Stomach smooth muscle (tissue), 2 donors: ENCODE results near the gene SPTSSB.

Experiments
- H3K27ac ChIP-seq: one replicate; pipeline ENCODE4 v1.7.0; 2013; ENCODE audit warnings: mild to moderate bottlenecking, low read length, inconsistent platforms
- H3K27me3 ChIP-seq, 2 donors: one replicate each; pipeline ENCODE4 v1.7.0; 2013; ENCODE audit warnings: low read length in 2 of 2; ENCODE audit not compliant: insufficient read depth in 2 of 2, control insufficient read depth in 1 of 2
- H3K36me3 ChIP-seq, 2 donors: one replicate each; pipeline ENCODE4 v1.7.0; 2013; ENCODE audit warnings: low read length in 2 of 2; ENCODE audit not compliant: control insufficient read depth in 2 of 2, insufficient read depth in 2 of 2
- H3K4me1 ChIP-seq: one replicate; pipeline ENCODE4 v1.7.0; 2013; ENCODE audit warnings: low read length; ENCODE audit not compliant: control insufficient read depth, insufficient read depth
- H3K4me3 ChIP-seq, 2 donors: one replicate each; pipeline ENCODE4 v1.7.0; 2013; ENCODE audit warnings: low read length in 2 of 2
- H3K9ac ChIP-seq, 2 donors: one replicate each; pipeline ENCODE4 v1.7.0; 2013; ENCODE audit warnings: low read length in 2 of 2, mild to moderate bottlenecking in 1 of 2
- H3K9me3 ChIP-seq, 2 donors: one replicate each; pipeline ENCODE4 v1.7.0; 2013; ENCODE audit warnings: low read length in 2 of 2; ENCODE audit not compliant: control insufficient read depth in 2 of 2
- donor health status: healthy.
- donor health status: Pancreatic carcinoma.

The SPTSSB gene

GRCh38 chr3:161354554-161354953 lies 16.8 kb downstream of the SPTSSB start:
- H3K4me3 ChIP-seq = no peak overlapping the region
- H3K36me3 ChIP-seq = no peaks in the 10 kb centered on the region
- no peak overlapping the region for H3K27ac ChIP-seq
- H3K9me3 ChIP-seq = no peaks in the 10 kb centered on the region
- no peak overlapping the region for H3K9ac ChIP-seq
- no peaks in the 10 kb centered on the region for H3K27me3 ChIP-seq
- no peaks in the 10 kb centered on the region for H3K4me1 ChIP-seq

GRCh38 chr3:161351330-161351729 lies 20.0 kb downstream of the SPTSSB start:
- Histone ChIP-seq H3K27ac (no peak overlapping the region), H3K27me3 (no peaks in the 10 kb centered on the region), H3K36me3 (no peaks in the 10 kb centered on the region), H3K4me1 (no peaks in the 10 kb centered on the region), H3K4me3 (no peak overlapping the region), H3K9ac (no peak overlapping the region), H3K9me3 (no peaks in the 10 kb centered on the region)

- Histone ChIP-seq H3K36me3 (no peaks in the 10 kb centered on the region), H3K27ac (no peak overlapping the region), H3K9ac (no peak overlapping the region), H3K9me3 (no peaks in the 10 kb centered on the region), H3K4me3 (no peak overlapping the region), H3K4me1 (no peaks in the 10 kb centered on the region), H3K27me3 (no peaks in the 10 kb centered on the region)
Observed at GRCh38 chr3:161350916-161351315, 20.4 kb downstream of the SPTSSB start.

DNA sequence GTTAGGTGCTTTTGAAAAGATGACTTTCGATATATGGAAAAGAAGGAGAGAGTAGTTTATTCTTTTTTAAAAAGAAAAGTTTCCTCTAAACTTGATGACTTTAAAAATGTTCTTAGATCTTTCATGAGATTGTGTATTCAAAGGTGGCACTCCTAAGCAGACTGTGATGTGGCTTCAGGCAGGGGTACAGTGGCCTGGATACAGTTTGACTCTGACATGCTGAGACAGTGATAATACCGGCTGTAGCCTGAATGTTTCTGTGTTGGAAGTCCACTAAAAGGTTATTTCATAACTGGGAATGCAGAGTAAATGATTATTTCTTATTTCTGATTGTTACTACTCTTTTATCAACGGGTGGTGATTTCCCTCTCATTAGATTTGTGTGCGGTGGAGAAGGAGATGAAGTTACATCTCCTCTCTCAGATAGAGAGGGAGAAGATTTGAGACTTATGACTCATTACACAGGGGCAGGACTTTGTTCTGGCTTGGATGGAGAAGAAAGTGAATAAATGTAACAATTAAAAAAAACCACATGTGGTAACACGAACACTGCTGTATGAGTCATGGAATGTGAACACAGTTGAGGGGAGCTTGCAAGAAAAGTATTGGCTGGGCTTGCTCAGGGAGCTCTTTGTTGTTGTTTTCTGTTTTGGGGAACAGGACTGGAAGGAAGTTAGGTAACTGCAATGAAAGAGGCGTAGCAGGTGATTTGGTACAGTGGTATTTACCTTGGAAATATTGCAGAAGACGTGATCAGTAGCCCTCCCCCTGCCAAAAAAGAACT lies 21.6 kb downstream of the SPTSSB start:
- H3K9me3 ChIP-seq = no peaks in the 10 kb centered on the region
- H3K4me3 ChIP-seq = no peak overlapping the region
- H3K4me1 ChIP-seq = no peaks in the 10 kb centered on the region
- no peak overlapping the region for H3K27ac ChIP-seq
- H3K36me3 ChIP-seq = no peaks in the 10 kb centered on the region
- no peak overlapping the region for H3K9ac ChIP-seq
- H3K27me3 ChIP-seq = no peaks in the 10 kb centered on the region

- H3K9me3 ChIP-seq = no peaks in the 10 kb centered on the region
- H3K36me3 ChIP-seq = no peaks in the 10 kb centered on the region
- H3K9ac ChIP-seq = no peak overlapping the region
- peaks cover 3% of the 10 kb centered on the region for H3K4me1 ChIP-seq
- H3K27ac ChIP-seq = no peak overlapping the region
- no peaks in the 10 kb centered on the region for H3K27me3 ChIP-seq
- H3K4me3 ChIP-seq = no peak overlapping the region
Observed at GRCh38 chr3:161348796-161349400, 22.4 kb downstream of the SPTSSB start.

- H3K27me3 ChIP-seq = no peaks in the 10 kb centered on the region
- H3K27ac ChIP-seq = no peak overlapping the region
- no peak overlapping the region for H3K4me3 ChIP-seq
- peaks cover 3% of the 10 kb centered on the region for H3K4me1 ChIP-seq
- no peaks in the 10 kb centered on the region for H3K36me3 ChIP-seq
- no peaks in the 10 kb centered on the region for H3K9me3 ChIP-seq
- H3K9ac ChIP-seq = no peak overlapping the region
Observed at GRCh38 chr3:161347726-161348125, 23.6 kb downstream of the SPTSSB start.

DNA sequence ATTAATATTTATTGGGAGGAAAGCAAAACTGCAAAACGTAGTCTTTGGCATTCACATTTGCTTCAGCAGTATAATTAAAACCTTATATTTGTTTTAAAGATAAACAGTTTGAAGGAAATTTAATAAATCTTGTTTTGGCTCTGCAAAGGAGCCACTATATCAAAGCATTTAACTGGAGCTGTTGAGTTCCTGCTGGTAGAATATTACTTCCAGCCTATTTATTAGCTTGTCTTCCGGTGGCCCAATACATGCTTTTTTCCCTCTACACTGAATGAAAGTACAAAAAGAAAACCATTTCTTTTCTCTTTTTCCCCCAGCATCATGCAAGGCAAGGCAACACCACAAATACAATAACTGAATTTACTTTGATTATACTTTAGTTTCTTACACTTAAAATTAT lies 26.3 kb downstream of the SPTSSB start:
- Histone ChIP-seq H3K9ac (no peak overlapping the region), H3K4me1 (peaks cover 3% of the 10 kb centered on the region), H3K36me3 (no peaks in the 10 kb centered on the region), H3K27ac (no peak overlapping the region), H3K4me3 (no peak overlapping the region), H3K9me3 (no peaks in the 10 kb centered on the region), H3K27me3 (no peaks in the 10 kb centered on the region)

GRCh38 chr3:161343986-161344385 lies 27.3 kb downstream of the SPTSSB start:
- H3K4me1 ChIP-seq = peaks cover 3% of the 10 kb centered on the region
- H3K36me3 ChIP-seq = no peaks in the 10 kb centered on the region
- no peak overlapping the region for H3K27ac ChIP-seq
- no peaks in the 10 kb centered on the region for H3K9me3 ChIP-seq
- H3K4me3 ChIP-seq = no peak overlapping the region
- no peak overlapping the region for H3K9ac ChIP-seq
- no peaks in the 10 kb centered on the region for H3K27me3 ChIP-seq

DNA sequence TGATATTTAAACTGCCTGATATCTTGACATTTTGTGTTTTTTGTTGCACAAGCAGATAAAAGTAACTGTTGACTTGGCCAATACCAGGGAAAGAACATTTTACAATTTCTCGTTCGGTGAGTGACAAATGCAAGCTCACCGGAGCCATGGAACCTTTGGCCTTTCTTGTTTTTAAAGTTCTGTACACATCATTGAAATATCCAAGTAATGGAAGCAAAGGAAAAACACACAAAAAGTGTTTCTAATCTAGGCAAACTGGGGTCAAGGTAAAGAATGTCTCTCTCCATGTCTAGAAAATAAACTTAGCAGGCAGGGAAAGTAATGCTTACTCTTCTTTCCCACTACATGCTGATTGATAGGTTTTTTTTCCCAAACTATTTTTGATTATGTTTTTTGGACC lies 27.8 kb downstream of the SPTSSB start:
- no peak overlapping the region for H3K4me3 ChIP-seq
- H3K4me1 ChIP-seq = peaks cover 3% of the 10 kb centered on the region
- no peaks in the 10 kb centered on the region for H3K9me3 ChIP-seq
- no peak overlapping the region for H3K27ac ChIP-seq
- H3K9ac ChIP-seq = no peak overlapping the region
- H3K36me3 ChIP-seq = no peaks in the 10 kb centered on the region
- H3K27me3 ChIP-seq = no peaks in the 10 kb centered on the region

- Histone ChIP-seq H3K9me3 (no peaks in the 10 kb centered on the region), H3K9ac (no peak overlapping the region)
Observed at GRCh38 chr3:161342629-161343028, 28.7 kb downstream of the SPTSSB start.

More at GRCh38 chr3:161342629-161343028, 28.7 kb downstream of the SPTSSB start:
- Histone ChIP-seq H3K27me3 (no peaks in the 10 kb centered on the region), H3K36me3 (no peaks in the 10 kb centered on the region), H3K4me1 (peaks cover 3% of the 10 kb centered on the region), H3K27ac (no peak overlapping the region), H3K4me3 (no peak overlapping the region)
